Left kidney (tissue), 2 donors: ENCODE results near the gene ACSF3. TPM values are rescaled to one million over a fixed set of nuclear protein-coding genes. Genes with fewer than 3 reads are reported as not detected.

Source experiments
- DNase-seq: peaks from one replicate; pipeline ENCODE4 v3.0.0-alpha.2; 2013
- polyA plus RNA-seq: library from polyadenylated mRNA; unstranded; fragments of 120-200 nt; gene quantifications from one replicate; pipeline ENCODE4 v1.2.1, GENCODE V29; 2013; ENCODE audit not compliant: insufficient read length

ACSF3 gene
- polyA plus RNA-seq, 1 donor: 30.5 TPM

DNA sequence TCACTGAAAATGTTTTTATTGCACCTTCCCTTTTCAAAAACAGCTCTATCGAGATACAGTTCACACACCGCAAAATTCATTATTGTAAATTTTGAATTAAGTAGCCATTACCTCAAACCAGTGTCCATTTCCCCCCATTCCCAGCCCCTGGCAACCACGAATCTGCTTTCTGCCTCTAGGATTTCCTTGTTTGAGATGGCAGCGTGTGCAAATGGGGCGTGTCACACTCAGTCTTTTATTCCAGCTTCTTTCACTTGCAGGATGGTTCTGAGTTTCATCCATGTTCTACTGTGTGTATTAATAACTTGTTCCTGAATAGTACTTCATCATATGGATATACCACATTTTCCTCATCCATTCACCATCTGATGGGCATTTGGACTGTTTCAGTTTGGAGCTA is 14.8 kb downstream of the ACSF3 start:
- no peak for DNase-seq

DNA sequence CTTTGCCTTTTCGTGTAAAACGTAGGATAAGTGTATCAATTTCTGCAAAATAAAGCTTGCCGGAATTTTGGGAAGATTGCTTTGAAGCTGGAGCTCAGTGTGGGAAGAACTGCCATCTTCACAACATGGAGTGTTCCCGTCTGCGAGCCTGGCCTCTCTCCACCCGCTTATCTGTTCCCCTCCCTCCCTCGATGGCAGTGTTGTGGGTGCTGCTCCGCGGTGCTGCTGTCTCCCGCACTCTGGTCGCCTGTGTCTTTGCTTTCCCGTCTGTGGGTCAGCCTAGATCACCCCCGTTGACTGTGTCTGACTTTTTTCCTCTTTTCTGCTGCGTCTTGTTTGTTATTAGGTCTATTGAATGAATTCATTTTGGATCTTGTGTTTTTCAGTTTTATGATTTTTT is 17.0 kb downstream of the ACSF3 start:
- no peak for DNase-seq

DNA sequence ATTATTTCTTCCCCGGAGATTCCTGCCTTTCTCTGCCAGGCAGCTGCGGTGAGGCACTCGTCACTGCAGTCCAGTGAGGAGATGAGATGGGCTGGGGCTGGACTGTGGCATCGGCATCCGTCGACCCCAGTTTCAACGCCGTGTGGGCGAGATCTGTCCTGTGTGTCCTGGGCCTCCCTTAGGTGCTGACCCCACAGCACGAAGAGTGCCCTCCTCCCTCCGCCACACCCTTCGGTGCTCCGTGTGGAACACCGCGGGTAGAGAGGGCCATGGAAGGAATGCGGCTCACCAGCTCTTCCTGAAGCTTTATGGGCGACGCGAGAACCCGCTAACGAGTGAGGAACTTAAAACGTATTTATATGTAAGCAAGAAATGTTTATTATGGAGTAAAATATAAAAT is 17.6 kb downstream of the ACSF3 start:
- DNase-seq: no peak

DNA sequence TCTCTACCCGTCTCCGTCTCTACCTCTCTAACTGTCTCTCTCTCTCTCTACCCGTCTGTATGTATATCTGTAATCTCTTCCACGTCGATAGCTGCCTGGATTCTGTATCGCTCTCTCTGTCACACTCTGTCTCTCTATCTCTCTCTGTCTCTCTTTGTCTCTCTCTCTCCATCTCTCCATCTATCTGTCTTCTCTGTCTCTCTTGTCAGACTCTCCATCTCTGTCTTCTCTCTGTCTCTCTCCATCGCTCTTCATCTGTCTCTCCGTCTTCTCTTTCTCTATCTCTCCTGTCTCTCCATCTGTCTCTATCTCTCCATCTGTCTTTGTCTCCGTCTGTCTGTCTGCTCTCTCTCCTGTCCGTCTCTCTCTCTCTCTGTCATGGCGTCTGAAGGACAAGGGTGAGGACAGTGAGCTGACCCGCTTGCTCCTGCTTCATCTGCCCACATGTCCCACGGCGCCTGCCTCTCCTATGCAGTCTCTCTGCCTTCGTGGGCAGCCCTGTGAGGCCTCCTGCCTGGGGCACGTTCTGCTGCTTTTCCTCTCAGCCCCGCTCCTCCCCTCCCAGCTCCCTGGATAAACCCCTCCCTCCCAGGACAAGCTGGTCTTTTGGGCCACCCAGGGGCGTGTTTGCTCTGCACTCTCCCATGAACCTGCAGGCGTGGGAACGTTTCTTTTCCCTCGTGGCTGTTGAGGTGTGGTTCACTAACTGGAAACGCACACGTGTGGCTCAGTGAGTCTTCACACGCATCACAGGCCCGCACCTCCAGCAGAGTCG is 18.9 kb downstream of the ACSF3 start:
- DNase-seq: no peak

DNA sequence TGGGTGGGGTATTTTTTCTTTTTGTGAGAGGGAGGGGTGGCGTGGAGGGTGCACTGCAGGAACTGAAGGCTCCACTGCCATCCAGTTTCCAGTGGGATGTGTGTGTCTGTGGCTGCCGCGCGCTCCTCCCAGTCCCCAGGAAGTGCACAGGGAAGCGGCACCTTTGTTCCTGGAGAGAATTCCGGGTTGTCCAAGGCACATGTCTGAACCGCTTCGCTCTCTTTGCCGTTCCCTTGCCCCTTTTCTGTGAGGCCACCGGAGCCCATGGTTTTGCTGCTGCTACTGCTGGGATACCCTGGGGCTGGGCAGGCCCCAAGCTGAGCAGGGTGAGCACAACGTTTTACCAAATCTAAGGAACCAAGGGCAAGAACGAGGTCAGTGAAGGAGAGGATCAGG is 19.5 kb downstream of the ACSF3 start:
- DNase-seq: no peak

DNA sequence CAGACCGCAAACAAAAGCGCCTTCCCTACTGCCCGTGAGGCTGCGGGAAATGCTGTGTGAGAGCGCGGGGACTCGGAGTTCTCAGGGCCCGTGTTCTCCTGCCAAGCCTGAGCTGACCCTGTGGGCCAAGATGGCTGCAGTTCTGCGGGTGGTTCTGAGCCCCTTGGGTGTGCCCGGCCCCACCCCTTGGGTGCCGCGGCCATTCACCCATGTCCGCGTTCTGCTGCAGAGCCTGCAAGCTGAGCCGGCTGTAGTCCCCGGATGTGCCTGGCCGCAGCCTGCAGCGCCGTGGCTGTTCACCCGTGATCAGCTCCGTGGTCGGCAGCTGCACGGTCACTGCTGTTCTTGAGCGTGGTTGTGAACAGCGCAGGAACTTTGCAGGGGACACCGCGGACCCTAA is 20.0 kb downstream of the ACSF3 start:
- DNase-seq: no peak

DNA sequence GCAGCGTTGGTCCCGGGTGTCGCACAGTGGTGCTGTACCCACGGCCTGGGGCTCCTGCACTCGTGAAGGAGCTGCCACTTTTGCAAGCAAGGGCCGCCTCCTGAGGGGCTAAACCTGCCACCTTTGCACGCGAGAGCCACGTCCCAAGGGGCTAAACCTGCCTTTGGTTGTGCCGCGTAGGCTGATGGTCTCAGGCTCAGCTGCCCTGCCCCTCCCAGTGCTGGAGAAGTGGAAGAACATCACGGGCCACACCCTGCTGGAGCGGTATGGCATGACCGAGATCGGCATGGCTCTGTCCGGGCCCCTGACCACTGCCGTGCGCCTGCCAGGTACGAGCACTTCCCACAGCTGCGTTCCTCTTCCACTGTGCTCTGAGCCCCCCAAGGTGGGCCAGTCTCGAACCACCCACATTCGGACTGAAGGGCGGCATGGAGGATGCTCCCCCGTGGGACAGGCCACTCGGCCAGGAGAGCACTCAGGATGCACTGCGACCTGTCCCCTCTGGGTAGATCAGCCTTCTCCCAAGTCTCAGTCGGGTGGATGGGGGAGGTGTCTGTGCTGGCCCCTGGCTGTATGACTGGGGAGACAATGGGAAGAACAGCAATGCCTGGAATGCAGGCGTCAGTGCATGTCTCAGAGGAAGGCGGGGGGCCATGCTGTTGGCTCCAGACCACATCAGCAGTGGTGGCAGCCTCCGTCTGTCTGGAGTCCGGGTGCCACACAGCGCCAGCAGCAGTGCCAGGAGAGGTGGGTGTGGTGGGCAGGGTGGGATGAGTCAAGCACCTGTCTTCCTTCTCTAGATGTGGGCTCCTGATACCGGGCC is 20.7 kb downstream of the ACSF3 start:
- DNase-seq: no peak

DNA sequence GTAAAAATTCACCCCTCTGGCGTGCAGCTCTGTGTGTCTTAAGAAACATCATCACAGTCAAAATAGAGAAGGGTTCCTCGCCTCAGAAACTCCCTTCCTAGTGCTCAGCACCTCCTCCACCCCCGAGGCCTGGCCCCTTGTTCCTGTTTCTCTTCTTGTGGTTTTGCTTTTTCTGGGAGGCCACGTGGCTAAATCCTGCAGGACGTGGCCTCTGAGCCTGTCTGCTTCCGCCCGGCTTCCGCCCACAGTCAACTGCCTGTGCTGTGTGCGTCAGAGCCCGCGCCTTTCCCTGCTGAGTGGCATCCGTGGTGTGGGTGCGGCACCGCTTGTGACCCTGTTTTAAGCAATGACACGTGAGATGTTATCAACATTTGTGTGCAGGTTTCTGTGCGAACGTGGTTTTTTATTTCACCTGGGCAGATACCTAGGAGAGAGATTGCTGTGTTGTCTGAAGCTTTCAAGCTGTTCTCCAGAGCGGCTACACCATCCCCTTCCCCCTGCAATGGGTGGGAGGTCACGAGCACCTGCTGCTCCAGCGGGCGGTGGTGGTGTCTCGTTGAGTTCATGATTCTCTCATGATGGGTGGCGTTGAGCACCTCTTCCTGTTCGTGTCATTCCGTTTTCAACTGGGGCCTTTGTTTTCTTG is 21.7 kb downstream of the ACSF3 start:
- DNase-seq: no peak

DNA sequence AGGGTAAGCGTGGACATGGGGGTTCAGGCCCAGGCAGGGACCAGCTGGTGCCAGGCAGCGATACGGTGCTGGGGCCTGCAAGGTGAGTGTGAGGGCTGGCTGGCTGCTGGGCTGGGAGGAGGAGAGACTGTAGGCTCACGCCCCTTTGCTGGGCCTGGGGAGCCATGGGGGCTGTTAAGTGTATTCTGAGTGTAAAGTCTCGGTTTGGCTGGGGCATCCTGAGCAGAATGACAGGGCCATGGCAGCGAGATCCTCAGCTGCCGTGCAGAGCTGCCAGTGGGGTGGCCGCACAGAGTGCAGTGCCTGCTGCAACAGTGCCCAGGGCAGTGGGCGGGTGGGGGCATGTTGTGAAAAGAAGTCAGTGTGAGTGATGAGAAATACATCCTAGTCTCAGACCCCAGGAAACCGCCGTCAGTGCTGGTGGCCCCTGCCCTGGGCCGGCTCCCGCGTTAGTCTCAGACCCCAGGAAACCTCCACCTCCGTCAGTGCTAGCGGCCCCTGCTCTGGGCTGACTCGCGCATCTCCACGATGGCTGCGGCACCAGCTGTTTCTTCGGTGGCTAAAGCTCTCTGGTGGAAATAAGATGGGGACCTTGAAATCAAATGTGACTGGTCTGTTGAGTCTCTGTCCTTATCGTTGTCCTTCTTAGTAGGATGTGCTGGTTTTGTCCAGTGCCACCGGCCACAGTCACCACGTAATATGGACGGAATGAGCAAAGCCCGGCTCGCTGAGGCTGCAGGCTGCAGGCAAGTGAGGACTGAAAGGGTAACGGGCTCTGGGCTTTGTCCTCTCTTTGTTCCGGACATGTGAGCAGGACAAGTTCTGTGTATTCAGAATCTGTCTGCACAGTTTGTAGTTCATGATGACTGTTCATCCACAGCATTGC is 22.9 kb downstream of the ACSF3 start:
- DNase-seq: no peak

DNA sequence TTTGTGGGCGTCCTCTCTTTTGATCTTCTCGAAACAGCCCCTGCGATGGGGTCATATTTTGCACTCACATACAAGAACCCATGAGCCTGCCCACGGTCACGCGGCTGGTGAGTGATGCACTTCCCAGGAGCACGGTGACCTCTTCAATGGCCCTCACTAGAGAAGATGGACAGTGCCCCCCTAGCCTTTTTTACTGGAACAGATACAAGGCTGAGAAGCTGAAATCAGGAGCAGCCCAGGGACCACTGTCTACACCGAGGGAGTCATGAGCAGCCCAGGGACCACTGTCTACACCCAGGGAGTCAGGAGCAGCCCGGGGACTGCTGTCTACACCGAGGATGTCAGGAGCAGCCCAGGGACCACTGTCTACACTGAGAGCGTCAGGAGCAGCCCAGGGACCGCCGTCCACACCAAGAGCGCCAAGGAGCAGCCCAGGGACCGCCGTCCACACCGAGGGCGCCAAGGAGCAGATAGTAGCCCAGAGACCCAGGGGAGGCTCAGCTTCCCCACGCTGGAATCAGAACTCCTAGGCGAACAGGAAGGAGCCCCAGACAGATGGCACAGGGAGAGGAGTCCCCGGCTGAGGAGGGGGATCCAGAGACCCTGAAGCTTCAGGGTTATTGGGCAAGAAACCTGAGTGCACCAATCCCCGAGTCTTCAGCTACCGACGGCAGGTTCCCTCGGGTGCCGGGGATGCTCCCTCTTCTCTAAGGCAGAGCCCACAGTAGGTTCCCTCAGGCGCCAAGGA is 23.7 kb downstream of the ACSF3 start:
- no peak for DNase-seq

DNA sequence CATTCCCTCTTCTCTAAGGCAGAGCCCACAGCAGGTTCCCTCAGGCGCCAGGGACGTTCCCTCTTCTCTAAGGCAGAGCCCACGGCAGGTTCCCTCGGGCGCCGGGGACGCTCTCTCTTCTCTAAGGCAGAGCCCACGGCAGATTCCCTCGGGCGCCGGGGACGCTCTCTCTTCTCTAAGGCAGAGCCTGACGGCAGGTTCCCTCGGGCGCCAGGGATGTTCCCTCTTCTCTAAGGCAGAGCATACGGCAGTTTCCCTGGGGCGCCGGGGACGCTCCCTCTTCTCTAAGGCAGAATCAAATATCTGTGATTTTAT is 24.3 kb downstream of the ACSF3 start:
- no peak for DNase-seq

DNA sequence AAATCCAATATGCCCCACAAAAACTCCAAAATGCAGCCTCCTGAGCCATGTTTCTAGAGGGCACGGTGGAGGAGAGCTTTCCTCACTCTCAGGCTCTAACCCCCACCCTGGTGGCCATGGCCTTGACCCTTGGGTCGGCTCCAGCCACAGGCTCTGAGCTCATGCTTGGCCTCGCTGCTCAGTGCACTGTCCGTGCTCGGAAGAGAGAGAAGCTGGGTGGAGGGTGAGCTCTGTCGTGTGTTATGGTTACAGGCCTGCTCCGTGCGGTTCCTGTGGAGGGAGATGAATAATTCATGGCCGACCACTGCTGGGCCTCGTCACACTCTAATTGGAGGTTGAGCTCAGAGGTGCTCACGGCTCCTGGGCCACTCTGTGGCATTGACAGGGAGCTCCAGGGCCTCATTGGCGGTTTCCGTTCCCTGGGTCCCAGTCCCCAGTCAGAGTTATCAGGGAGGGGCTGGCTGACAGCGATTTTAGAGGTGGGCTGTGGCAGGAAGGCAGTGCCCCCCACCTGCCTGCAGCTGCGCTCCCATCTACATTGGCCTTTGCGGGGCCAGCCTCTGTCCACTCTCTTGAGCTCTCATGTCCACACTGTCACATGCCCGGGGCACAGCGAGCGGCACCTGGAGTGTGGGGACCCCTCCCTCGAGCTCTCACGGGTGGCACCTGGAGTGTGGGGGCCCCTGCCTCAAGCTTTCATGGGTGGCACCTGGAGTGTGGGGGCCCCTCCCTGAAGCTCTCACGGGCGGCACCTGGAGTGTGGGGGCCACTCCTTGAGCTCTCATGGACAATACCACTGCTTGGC is 24.9 kb downstream of the ACSF3 start:
- DNase-seq: no peak

DNA sequence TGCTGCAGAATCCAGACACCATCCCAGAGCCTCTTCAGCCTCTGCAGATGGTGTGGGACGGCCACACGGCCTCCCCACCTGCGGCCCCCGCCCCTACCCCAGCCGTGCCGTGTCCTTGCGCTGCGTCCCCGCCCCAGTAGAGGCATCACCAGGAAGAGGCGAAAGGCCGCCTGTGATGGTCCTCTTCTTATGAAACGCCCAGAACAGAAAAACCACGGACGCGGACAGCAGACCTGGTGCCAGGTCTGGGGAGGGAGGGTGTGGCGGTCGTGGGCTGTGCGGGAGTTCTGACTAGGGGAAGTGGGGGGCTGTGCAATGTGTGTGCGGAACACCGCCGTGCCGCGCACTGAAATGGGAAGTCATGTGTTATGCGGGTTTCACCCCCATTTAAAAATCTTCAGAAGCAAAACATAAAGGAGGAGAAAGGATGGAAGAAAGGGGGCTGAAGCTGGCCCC is 25.5 kb downstream of the ACSF3 start:
- no peak for DNase-seq

DNA sequence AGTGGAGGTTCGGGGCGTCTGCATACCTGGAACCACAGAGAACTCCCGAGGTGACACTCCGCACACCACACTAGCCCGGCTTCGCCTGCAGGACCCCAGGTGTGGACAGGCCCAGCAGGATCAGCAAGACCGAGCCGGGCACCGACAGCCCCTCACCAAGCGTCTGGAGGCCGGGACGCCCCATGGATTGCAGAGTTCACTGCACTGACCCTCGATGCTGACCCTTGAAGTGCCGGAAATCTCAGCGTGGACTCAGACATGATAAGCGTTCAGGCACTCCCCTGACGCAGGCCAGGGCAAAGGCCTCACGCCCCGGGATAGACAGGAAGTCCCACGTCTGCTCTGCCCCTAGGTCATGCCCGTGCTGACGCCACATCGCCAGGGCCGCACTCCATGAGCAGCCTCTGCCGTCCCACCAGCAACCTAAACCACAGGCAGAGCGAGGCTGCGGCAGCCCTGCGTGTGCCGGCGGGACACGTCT is 26.0 kb downstream of the ACSF3 start:
- DNase-seq: no peak

DNA sequence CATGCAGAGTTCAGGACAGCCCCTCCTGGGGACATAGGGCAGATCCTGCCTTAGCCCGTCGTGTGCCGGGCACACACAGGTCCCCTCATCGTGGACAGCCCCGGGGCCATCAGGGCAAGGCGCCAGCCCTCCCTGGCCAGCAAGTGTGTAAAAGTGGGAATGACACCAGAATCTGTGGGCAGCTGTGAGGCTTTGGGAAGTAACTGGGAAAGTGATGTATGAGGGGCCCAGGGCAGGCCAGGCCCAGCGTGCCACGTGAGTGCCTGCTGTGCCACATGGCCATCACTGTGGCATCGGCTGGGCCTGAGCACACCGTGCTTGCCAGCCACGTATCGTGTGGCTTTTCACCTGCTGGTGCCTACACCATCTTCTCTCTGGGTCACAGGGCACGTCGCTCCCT is 26.6 kb downstream of the ACSF3 start:
- DNase-seq: no peak

DNA sequence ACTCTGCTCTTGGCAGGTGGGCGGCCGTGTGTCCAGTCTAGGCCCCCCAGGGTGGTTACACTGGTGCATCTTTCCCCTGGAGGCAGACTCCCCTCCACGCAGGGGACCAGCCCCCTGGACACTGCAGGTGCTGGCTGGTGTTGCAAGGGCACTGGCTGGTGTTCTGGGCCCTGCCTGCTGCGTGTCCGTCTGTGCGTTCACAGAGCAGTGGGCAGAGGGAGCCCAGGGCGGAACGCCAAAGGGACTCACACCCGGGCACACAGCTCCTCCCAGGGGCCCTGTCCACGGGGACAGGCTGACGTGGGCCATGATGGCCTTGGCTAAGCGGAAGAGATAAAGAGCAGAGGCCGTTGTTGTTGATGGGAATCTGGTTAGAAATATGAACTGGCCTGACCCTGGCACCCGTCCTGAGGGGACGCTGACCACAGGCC is 27.3 kb downstream of the ACSF3 start:
- DNase-seq: no peak

DNA sequence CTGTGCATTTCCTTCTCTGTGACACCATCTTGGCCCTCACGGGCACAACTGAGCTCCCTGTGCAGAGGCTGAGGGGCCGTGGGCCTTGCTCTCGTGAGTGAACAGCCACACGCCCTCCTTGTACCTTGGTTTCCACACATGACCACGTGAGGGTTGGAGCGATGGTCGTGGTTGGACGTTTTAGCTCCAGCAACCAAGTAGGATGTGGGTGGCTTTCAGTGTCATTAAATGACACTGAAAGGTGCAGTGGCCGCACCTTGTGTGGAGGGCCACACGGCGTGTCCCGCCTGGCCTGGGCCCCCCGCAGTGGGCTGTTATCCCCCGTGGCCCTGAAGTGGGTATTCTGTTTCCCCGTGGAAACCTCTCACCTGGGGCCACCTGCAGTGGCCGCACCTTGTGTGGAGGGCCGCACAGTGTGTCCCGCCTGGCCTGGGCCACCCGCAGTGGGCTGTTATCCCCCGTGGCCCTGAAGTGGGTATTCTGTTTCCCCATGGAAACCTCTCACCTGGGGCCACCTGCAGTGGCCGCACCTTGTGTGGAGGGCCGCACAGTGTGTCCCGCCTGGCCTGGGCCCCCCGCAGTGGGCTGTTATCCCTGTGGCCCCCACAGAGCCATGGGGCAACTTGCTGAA is 28.2 kb downstream of the ACSF3 start:
- no peak for DNase-seq

DNA sequence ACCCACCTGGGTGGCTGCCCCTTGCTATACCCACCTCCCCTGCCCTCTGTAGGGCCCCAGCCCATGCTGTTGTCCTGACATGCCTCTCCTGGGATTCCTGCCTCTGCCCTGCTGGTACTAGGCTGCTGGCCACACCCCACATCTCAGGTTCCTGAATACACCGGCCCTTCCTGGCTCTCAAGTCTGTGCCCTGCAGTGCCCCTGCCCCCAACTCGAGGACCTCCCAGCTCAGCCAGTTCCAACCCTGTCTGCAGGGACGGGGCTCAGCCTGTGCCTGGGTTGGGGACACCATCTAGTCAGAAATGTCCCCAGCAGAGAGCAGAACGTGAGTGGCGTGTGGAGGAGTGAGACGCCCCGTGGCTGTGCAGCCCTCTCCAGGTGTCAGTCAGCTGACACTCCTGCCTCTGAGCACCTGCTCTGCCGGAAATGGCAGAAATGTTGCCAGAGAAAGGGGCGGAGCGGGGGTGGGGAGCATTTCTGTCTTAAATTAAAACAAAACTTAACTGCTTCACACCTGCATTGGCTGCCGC is 28.7 kb downstream of the ACSF3 start:
- no peak for DNase-seq

DNA sequence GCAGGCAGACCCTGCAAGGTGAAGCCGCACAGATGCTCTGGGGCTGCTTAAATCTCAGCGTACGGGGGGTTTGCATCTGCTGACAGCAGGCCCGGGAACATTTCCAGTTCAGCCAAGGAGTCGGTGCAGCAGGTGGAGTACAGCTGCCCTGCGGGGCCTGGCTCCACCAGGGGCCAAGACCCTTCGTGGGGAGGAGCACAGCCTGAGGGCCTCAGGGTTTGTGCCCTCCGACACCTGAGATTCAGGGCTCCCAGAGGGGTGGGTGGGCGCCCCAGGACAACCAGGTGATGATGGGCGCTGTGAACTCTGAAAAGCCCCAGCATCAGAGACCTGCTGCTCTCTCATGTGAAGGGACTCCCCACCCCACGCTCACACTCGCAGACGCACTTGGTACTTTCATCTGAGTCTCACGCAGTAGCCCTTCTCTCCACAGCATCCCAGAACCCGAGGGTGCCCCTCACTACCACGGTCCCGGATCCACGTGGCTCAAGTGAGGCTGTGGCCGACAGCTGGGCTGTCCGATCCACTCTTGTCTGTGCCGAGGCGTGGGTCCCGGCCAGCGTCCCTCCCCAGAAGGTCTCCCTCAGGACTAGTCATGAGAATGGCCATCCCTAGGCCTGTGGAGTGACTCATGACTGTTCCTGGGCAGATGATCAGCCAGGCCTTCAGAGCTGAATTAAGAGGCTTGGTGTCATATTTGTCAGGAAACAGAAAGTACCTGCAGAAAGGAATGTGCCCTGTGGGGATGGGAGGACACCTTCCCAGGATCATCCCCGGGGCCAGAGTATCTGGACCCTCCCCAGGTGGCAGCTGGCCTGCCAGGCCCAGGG is 29.6 kb downstream of the ACSF3 start:
- no peak for DNase-seq
